NB4 (cell line): Measurements from ENCODE around the gene AOC1.

Experiments used
- MYC ChIP-seq: IDR thresholded peaks from 2 replicates; pipeline ENCODE4 v1.6.1; 2011; ENCODE audit warnings: low read depth, low read length
- POLR2A ChIP-seq: IDR thresholded peaks from 2 replicates; pipeline ENCODE4 v1.6.1; 2011; ENCODE audit warnings: mild to moderate bottlenecking; ENCODE audit not compliant: insufficient read length; ENCODE audit errors: extremely low read depth
- TF ChIP-seq, protein P1 (sequence below): IDR thresholded peaks from one replicate; pipeline ENCODE4 v1.5.1; 2012; ENCODE audit warnings: low read depth, low read length
- TF ChIP-seq, protein P2 (sequence below): IDR thresholded peaks from 2 replicates; pipeline ENCODE4 v1.6.1; 2011; ENCODE audit warnings: low read depth, low read length

DNA sequence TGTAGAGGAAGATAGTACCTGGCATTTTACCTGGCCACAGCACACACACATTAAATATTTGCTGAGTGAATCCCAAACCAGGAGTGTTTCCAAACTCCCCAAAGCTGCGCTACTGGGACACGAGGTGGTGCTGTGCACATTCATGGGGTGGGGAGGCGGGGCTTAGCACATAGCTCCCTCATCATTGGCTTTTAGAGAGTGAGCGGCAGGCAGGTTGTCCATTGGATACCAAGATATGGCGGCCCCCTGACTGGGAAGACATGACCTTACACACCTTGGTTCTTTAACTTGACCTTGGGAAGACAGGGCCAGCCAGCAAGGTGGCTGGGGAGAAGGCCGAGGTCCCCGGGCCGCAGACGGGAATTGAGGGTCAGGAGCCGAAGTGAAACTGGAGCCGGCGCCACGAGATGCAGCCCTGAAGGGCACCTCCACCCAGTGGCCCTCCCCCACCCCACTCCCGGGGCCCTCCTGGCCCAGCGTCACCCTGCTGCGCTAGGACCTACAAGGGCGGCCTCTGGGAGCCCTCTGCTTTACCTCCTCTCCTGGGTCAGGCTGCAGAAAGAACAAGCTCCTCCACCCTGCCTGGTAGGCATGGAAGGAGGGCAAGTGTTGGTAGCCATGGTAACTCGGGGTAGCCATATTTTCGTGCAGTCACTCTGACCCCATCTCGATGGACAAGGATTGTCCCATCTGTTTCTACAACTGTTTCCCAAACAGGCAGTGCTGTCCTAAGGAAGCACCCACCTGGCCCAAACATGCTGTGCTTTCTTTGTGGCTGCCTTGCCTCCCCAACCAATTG is 27.7 kb upstream of the AOC1 start:
- TF ChIP-seq, protein P1, sequence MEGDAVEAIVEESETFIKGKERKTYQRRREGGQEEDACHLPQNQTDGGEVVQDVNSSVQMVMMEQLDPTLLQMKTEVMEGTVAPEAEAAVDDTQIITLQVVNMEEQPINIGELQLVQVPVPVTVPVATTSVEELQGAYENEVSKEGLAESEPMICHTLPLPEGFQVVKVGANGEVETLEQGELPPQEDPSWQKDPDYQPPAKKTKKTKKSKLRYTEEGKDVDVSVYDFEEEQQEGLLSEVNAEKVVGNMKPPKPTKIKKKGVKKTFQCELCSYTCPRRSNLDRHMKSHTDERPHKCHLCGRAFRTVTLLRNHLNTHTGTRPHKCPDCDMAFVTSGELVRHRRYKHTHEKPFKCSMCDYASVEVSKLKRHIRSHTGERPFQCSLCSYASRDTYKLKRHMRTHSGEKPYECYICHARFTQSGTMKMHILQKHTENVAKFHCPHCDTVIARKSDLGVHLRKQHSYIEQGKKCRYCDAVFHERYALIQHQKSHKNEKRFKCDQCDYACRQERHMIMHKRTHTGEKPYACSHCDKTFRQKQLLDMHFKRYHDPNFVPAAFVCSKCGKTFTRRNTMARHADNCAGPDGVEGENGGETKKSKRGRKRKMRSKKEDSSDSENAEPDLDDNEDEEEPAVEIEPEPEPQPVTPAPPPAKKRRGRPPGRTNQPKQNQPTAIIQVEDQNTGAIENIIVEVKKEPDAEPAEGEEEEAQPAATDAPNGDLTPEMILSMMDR, result no peak
- TF ChIP-seq POLR2A (no peak), MYC (no peak)
- TF ChIP-seq, protein P2, sequence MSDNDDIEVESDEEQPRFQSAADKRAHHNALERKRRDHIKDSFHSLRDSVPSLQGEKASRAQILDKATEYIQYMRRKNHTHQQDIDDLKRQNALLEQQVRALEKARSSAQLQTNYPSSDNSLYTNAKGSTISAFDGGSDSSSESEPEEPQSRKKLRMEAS, result no peak
